AG04450 (cell line): ENCODE measurements around the gene MTHFD2L. TPM values are rescaled to one million over a fixed set of nuclear protein-coding genes. Genes with fewer than 3 reads are reported as not detected.

ENCODE experiments used
- CTCF ChIA-PET: fragments of 300-600, 350-600 bp; formaldehyde crosslinking; extraction: SDS; loops from one replicate; lab custom pipeline; 2022; ENCODE audit warnings: antibody characterized with exemption, inconsistent platforms; lab: Charles Lee
- POLR2A ChIA-PET: fragments of 350-600 bp; formaldehyde crosslinking; extraction: SDS; loops from one replicate; lab custom pipeline; 2021; ENCODE audit warnings: antibody characterized with exemption, inconsistent platforms; lab: Yijun Ruan, JAX
- DNase-seq: peaks from one replicate; pipeline ENCODE4 v3.0.0-alpha.2; 2011; ENCODE audit warnings: low read depth, low spot score
- H3K27ac ChIP-seq: one replicate; pipeline ENCODE4 v1.5.1; 2012; ENCODE audit warnings: low read depth, low read length, control low read depth
- H3K27me3 ChIP-seq: one replicate; pipeline ENCODE4 v1.6.0; 2012; ENCODE audit warnings: low read length; ENCODE audit not compliant: control insufficient read depth, insufficient read depth
- H3K4me3 ChIP-seq: 2 replicates; pipeline ENCODE4 v1.5.1; 2011; ENCODE audit warnings: mild to moderate bottlenecking, low read depth, low read length, control low read depth
- H3K9me3 ChIP-seq: 2 replicates; pipeline ENCODE4 v1.5.1; 2012; ENCODE audit warnings: low read length; ENCODE audit not compliant: control insufficient read depth, insufficient read depth
- CTCF ChIP-seq: IDR thresholded peaks from 2 replicates; pipeline ENCODE4 v1.5.1; 2011; ENCODE audit warnings: low read depth, low read length, control low read depth, inconsistent platforms
- polyA plus RNA-seq: library from polyadenylated mRNA; depleted of rRNA; stranded (reverse); fragments of >200 nt; gene quantifications from 2 replicates; pipeline ENCODE4 v1.2.3, GENCODE V29; 2011

MTHFD2L gene
- polyA plus RNA-seq, 1 experiment: 6.2 TPM

GRCh38 chr4:74230902-74231499 lies 73.1 kb downstream of the MTHFD2L start:
- Histone ChIP-seq H3K27ac (no peak overlapping the region), H3K9me3 (no peaks in the 10 kb centered on the region), H3K27me3 (no peaks in the 10 kb centered on the region), H3K4me3 (no peak overlapping the region)
- ChIA-PET POLR2A (interaction anchor here (1.0 kb wide), 1 partner anchor 74 kb away, joined by 3 read pairs; no protein-coding TSS in a partner anchor), CTCF (interaction anchor here (0.5 to 1.6 kb wide), 8 partner anchors 16 to 785 kb away, joined by 3 to 4 read pairs (median 3); no protein-coding TSS in a partner anchor)
- TF ChIP-seq CTCF: no peak
- DNase-seq: no peak

- TF ChIP-seq CTCF: no peak
- Histone ChIP-seq H3K27ac (no peak overlapping the region), H3K4me3 (no peak overlapping the region), H3K9me3 (no peaks in the 10 kb centered on the region), H3K27me3 (no peaks in the 10 kb centered on the region)
- ChIA-PET CTCF (no interaction called here), POLR2A (no interaction called here)
- DNase-seq: no peak
Observed at GRCh38 chr4:74235135-74235534, 77.2 kb downstream of the MTHFD2L start.

- ChIA-PET POLR2A (no interaction called here), CTCF (no interaction called here)
- no peak overlapping the region for H3K4me3 ChIP-seq
- no peak overlapping the region for H3K27ac ChIP-seq
- no peaks in the 10 kb centered on the region for H3K9me3 ChIP-seq
- TF ChIP-seq CTCF: no peak
- no peaks in the 10 kb centered on the region for H3K27me3 ChIP-seq
- no peak for DNase-seq
Observed at GRCh38 chr4:74237425-74237966, 79.6 kb downstream of the MTHFD2L start.

GRCh38 chr4:74244049-74244448 lies 86.1 kb downstream of the MTHFD2L start:
- no peaks in the 10 kb centered on the region for H3K9me3 ChIP-seq
- no peaks in the 10 kb centered on the region for H3K27me3 ChIP-seq
- H3K4me3 ChIP-seq: no peak overlapping the region
- ChIA-PET POLR2A (no interaction called here), CTCF (no interaction called here)
- H3K27ac ChIP-seq: no peak overlapping the region
- no peak for TF ChIP-seq CTCF
- no peak for DNase-seq

GRCh38 chr4:74252933-74253332 lies 95.0 kb downstream of the MTHFD2L start:
- no peak for TF ChIP-seq CTCF
- CTCF ChIA-PET: interaction anchor here (0.7 to 1.0 kb wide), 2 partner anchors 25 to 118 kb away, joined by 3 to 4 read pairs; no protein-coding TSS in a partner anchor
- H3K27ac ChIP-seq: no peak overlapping the region

More at GRCh38 chr4:74252933-74253332, 95.0 kb downstream of the MTHFD2L start:
- Histone ChIP-seq H3K9me3 (peaks cover 9% of the 10 kb centered on the region), H3K27me3 (no peaks in the 10 kb centered on the region), H3K4me3 (no peak overlapping the region)
- POLR2A ChIA-PET: no interaction called here
- DNase-seq: no peak
